ENCODE results near the gene OXGR1.

- TF ChIP-seq CTCF (IDR thresholded peaks at IDR 0.05) (no peak), POLR2A (IDR thresholded peaks at IDR 0.05) (no peak)
Measured at GRCh38 chr13:97043302-97043701, 49.0 kb upstream of the OXGR1 start.
